Mammary epithelial cell (primary cell): Measurements from ENCODE around the gene NLGN2.

Experiments
- CTCF ChIP-seq, 2 donors: IDR thresholded peaks in 1 of 2; conservative IDR thresholded peaks in 1 of 2; 2 replicates each; pipeline ENCODE4 v1.5.1; 2011 to 2012; ENCODE audit warnings: inconsistent platforms in 2 of 2, low read length in 2 of 2, mild to moderate bottlenecking in 2 of 2, control low read depth in 1 of 2, low read depth in 1 of 2; ENCODE audit not compliant: insufficient read depth in 1 of 2; ENCODE audit errors: extremely low read depth in 1 of 2
- EZH2 ChIP-seq: IDR thresholded peaks from 2 replicates; pipeline ENCODE4 v1.6.1; 2012; ENCODE audit warnings: low read length, inconsistent platforms, borderline replicate concordance

GRCh38 chr17:7383371-7383741 is 24.3 kb upstream of the NLGN2 start:
- TF ChIP-seq CTCF (conservative IDR thresholded peaks at IDR 0.05 in 1 of 2, IDR thresholded peaks at IDR 0.05 in 1 of 2; ENCODE audit: extremely low read depth in 1 of 2, insufficient read depth in 1 of 2, low read depth in 1 of 2, low read length in 2 of 2), result no peak
- no peak for TF ChIP-seq EZH2
